ENCODE results near the gene WDPCP. TPM values are rescaled to one million over a fixed set of nuclear protein-coding genes. Genes with fewer than 3 reads are reported as not detected.
"Not testable (repeated sequence)": the region's sequence is repeated elsewhere in the genome, so short reads cannot be mapped to it uniquely, and the experiment has no call there.

The WDPCP gene
- total RNA-seq, 2 experiments from 2014 or later, result 10.5 to 12.0 TPM

GRCh38 chr2:63379451-63379850 lies 208.8 kb downstream of the WDPCP start:
- ATAC-seq (ENCODE audit: low read depth), result no peak
- no peak for DNase-seq
- H3K36me3 Mint-ChIP-seq, result peaks cover 3% of the 10 kb centered on the region
- H3K27ac Mint-ChIP-seq, result no peak overlapping the region
- H3K9me3 Mint-ChIP-seq, result no peaks in the 10 kb centered on the region
- H3K4me1 Mint-ChIP-seq, result peaks cover 2% of the 10 kb centered on the region
- no peaks in the 10 kb centered on the region for H3K27me3 Mint-ChIP-seq
- H3K4me3 Mint-ChIP-seq, result no peak overlapping the region
- POLR2A ChIA-PET, result no interaction called here

DNA sequence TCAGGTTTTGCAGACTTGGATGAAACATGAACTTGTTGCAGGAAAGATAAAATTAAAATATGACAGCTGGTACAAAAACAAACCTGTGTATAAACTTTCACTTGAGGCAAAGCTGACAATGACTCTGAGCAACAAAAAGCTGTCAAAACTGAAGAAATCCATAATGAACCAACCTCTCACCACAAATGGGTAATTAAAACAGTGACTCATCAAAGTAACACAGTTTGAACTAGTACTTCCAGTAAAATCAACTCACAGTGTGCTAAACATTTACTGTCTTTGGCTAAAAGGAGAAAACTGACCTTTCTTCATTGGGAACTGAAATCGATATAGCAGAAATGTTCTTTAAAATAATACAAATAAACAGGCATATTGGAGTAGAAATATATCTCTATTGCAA lies 209.7 kb downstream of the WDPCP start:
- H3K4me1 Mint-ChIP-seq, result peaks cover 2% of the 10 kb centered on the region
- no peak overlapping the region for H3K27ac Mint-ChIP-seq
- no peak overlapping the region for H3K4me3 Mint-ChIP-seq
- DNase-seq (no peak), ATAC-seq (ENCODE audit: low read depth) (no peak)
- H3K9me3 Mint-ChIP-seq, result no peaks in the 10 kb centered on the region
- peaks cover 3% of the 10 kb centered on the region for H3K36me3 Mint-ChIP-seq
- POLR2A ChIA-PET, result no interaction called here
- H3K27me3 Mint-ChIP-seq, result no peaks in the 10 kb centered on the region

GRCh38 chr2:63374341-63374740 lies 213.9 kb downstream of the WDPCP start:
- POLR2A ChIA-PET, result interaction anchor here (0.7 kb wide), 1 partner anchor 991 kb away, joined by 6 read pairs; no protein-coding TSS in a partner anchor
- H3K27ac Mint-ChIP-seq, result no peak overlapping the region
- DNase-seq (no peak), ATAC-seq (ENCODE audit: low read depth) (no peak)
- H3K27me3 Mint-ChIP-seq, result no peaks in the 10 kb centered on the region
- peaks cover 2% of the 10 kb centered on the region for H3K4me1 Mint-ChIP-seq
- no peak overlapping the region for H3K4me3 Mint-ChIP-seq
- H3K36me3 Mint-ChIP-seq, result peaks cover 3% of the 10 kb centered on the region
- H3K9me3 Mint-ChIP-seq, result peaks cover 6% of the 10 kb centered on the region

DNA sequence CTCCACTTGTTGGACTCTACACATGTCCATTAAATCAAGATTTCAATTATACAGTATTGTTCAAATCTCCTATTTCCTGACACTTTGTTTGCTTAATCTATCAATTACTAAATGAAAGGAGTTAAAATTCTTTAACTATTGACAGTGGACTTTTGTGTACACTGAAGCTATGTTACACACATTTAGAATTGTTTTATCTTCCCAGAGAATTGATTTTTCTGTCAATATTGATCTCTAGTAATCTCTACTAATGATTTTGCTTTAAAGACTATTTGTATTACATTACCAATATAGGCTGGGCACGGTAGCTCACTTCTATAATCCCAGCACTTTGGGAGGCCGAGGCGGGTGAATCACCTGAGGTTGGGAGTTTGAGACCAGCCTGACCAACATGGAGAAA lies 215.7 kb downstream of the WDPCP start:
- Mint-ChIP-seq H3K36me3 (peaks cover 8% of the 10 kb centered on the region), H3K4me1 (no peaks in the 10 kb centered on the region), H3K27ac (no peak overlapping the region), H3K27me3 (no peaks in the 10 kb centered on the region), H3K4me3 (no peak overlapping the region), H3K9me3 (peaks cover 8% of the 10 kb centered on the region)
- ATAC-seq (ENCODE audit: low read depth) (no peak), DNase-seq (no peak)
- POLR2A ChIA-PET, result interaction anchor here (0.6 kb wide), 1 partner anchor 925 kb away, joined by 4 read pairs; no protein-coding TSS in a partner anchor

GRCh38 chr2:63369146-63369545 lies 219.1 kb downstream of the WDPCP start:
- H3K36me3 Mint-ChIP-seq, result peaks cover 8% of the 10 kb centered on the region
- no peaks in the 10 kb centered on the region for H3K27me3 Mint-ChIP-seq
- ATAC-seq (ENCODE audit: low read depth), result no peak
- H3K27ac Mint-ChIP-seq, result no peak overlapping the region
- DNase-seq, result no peak
- peaks cover 8% of the 10 kb centered on the region for H3K9me3 Mint-ChIP-seq
- no peaks in the 10 kb centered on the region for H3K4me1 Mint-ChIP-seq
- no peak overlapping the region for H3K4me3 Mint-ChIP-seq
- POLR2A ChIA-PET, result no interaction called here

GRCh38 chr2:63364866-63365265 lies 223.4 kb downstream of the WDPCP start:
- Mint-ChIP-seq H3K27me3 (no peaks in the 10 kb centered on the region), H3K9me3 (peaks cover 3% of the 10 kb centered on the region), H3K36me3 (peaks cover 8% of the 10 kb centered on the region), H3K4me3 (no peak overlapping the region), H3K27ac (no peak overlapping the region), H3K4me1 (peaks cover 4% of the 10 kb centered on the region)
- ATAC-seq (ENCODE audit: low read depth), result no peak
- POLR2A ChIA-PET, result no interaction called here
- DNase-seq, result no peak

GRCh38 chr2:63357722-63358121 lies 230.6 kb downstream of the WDPCP start:
- ATAC-seq (ENCODE audit: low read depth); DNase-seq; H3K27ac Mint-ChIP-seq; H3K27me3 Mint-ChIP-seq; H3K4me3 Mint-ChIP-seq; POLR2A ChIA-PET; H3K4me1 Mint-ChIP-seq: not testable (repeated sequence)
- peaks cover 14% of the 10 kb centered on the region for H3K36me3 Mint-ChIP-seq
- H3K9me3 Mint-ChIP-seq, result peaks cover 20% of the 10 kb centered on the region

DNA sequence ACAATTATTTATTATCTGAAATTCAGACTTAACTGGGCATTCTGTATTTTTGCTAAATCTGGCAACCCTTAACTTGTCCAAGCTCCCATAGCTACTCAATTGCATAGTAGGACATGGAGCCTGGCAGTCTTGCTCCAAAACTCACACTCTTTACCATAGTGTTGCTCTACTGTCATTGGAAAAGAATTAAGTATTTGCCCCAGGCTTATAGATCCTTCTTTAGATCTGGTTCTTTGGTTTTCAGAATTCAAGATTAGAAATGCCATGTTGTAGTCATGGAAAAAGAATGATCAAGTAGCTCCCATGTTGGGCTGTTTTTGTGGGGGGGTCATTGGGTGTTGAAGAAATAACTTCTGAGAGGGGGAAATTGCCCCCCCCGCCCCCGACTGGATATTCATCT lies 240.9 kb downstream of the WDPCP start:
- POLR2A ChIA-PET, result no interaction called here
- H3K9me3 Mint-ChIP-seq, result peaks cover 17% of the 10 kb centered on the region
- ATAC-seq (ENCODE audit: low read depth), result no peak

GRCh38 chr2:63346411-63346810 lies 241.9 kb downstream of the WDPCP start:
- peaks cover 19% of the 10 kb centered on the region for H3K9me3 Mint-ChIP-seq
- H3K4me3 Mint-ChIP-seq, result no peak overlapping the region
- DNase-seq (no peak), ATAC-seq (ENCODE audit: low read depth) (no peak)
- H3K36me3 Mint-ChIP-seq, result no peaks in the 10 kb centered on the region
- no peaks in the 10 kb centered on the region for H3K27me3 Mint-ChIP-seq
- no peak overlapping the region for H3K27ac Mint-ChIP-seq
- POLR2A ChIA-PET, result no interaction called here
- no peaks in the 10 kb centered on the region for H3K4me1 Mint-ChIP-seq

More for the DNA sequence above, 240.9 kb downstream of the WDPCP start:
- H3K4me1 Mint-ChIP-seq, result no peaks in the 10 kb centered on the region
- H3K27ac Mint-ChIP-seq, result no peak overlapping the region
- H3K27me3 Mint-ChIP-seq, result no peaks in the 10 kb centered on the region
- H3K4me3 Mint-ChIP-seq, result no peak overlapping the region
- DNase-seq, result no peak
- H3K36me3 Mint-ChIP-seq, result peaks cover 2% of the 10 kb centered on the region

DNA sequence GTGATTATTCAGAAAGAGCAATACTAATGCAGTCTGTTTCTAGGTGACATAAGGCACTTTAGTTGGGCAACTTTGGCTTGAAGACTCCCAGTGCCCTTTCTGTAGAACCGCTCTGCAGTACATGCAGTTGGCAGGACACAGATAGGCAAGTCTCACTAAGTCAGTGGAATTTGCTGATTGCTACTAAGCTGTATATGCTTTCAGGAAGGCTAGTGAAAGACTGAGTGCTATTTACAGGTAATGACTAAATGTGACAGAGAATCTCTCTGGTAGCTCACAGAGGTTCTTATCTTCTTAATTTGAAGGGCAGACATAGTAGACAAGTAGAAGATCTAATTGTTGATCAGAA lies 243.0 kb downstream of the WDPCP start:
- DNase-seq (no peak), ATAC-seq (ENCODE audit: low read depth) (no peak)
- H3K4me1 Mint-ChIP-seq, result no peaks in the 10 kb centered on the region
- POLR2A ChIA-PET, result no interaction called here
- H3K27me3 Mint-ChIP-seq, result no peaks in the 10 kb centered on the region
- H3K4me3 Mint-ChIP-seq, result no peak overlapping the region
- H3K9me3 Mint-ChIP-seq, result peaks cover 15% of the 10 kb centered on the region
- H3K36me3 Mint-ChIP-seq, result no peaks in the 10 kb centered on the region
- no peak overlapping the region for H3K27ac Mint-ChIP-seq

GRCh38 chr2:63344575-63345284 lies 243.5 kb downstream of the WDPCP start:
- H3K4me3 Mint-ChIP-seq, result no peak overlapping the region
- ATAC-seq (ENCODE audit: low read depth), result no peak

GRCh38 chr2:63343397-63344109 lies 244.7 kb downstream of the WDPCP start:
- Mint-ChIP-seq H3K4me1 (no peaks in the 10 kb centered on the region), H3K4me3 (no peak overlapping the region), H3K36me3 (no peaks in the 10 kb centered on the region), H3K9me3 (peaks cover 14% of the 10 kb centered on the region), H3K27ac (no peak overlapping the region), H3K27me3 (no peaks in the 10 kb centered on the region)
- ATAC-seq (ENCODE audit: low read depth) (no peak), DNase-seq (no peak)
- POLR2A ChIA-PET, result no interaction called here

More at GRCh38 chr2:63344575-63345284, 243.5 kb downstream of the WDPCP start:
- POLR2A ChIA-PET, result no interaction called here
- H3K4me1 Mint-ChIP-seq, result no peaks in the 10 kb centered on the region
- no peaks in the 10 kb centered on the region for H3K36me3 Mint-ChIP-seq
- H3K27ac Mint-ChIP-seq, result no peak overlapping the region
- no peak for DNase-seq
- H3K27me3 Mint-ChIP-seq, result no peaks in the 10 kb centered on the region
- peaks cover 14% of the 10 kb centered on the region for H3K9me3 Mint-ChIP-seq

DNA sequence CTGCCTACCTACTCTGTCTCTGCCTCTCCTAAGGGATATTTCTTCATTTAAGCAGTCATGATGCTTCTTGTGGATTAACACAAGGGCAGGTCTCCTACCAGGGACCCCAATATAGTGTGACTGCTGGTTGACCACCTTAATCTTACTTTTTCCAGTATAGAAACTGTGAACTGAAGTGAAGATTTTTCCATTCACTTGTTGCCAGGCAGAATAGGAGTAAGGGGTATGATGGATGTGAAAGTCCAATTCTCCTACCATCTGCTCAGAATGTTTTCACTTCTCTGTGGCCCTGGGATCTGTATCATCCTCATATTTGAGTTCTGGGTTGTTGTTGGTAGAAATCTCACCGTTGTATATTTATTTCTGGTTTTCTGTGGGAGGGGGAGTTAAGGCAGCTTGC lies 247.8 kb downstream of the WDPCP start:
- Mint-ChIP-seq H3K9me3 (peaks cover 14% of the 10 kb centered on the region), H3K4me1 (no peaks in the 10 kb centered on the region), H3K4me3 (no peak overlapping the region), H3K27ac (no peak overlapping the region), H3K27me3 (no peaks in the 10 kb centered on the region), H3K36me3 (no peaks in the 10 kb centered on the region)
- POLR2A ChIA-PET, result no interaction called here
- ATAC-seq (ENCODE audit: low read depth), result no peak
- DNase-seq, result no peak

- Mint-ChIP-seq H3K4me3 (no peak overlapping the region), H3K4me1 (no peaks in the 10 kb centered on the region), H3K36me3 (no peaks in the 10 kb centered on the region), H3K9me3 (peaks cover 5% of the 10 kb centered on the region), H3K27ac (no peak overlapping the region), H3K27me3 (no peaks in the 10 kb centered on the region)
- ATAC-seq (ENCODE audit: low read depth) (no peak), DNase-seq (no peak)
- POLR2A ChIA-PET, result no interaction called here
Observed at GRCh38 chr2:63334910-63335309, 253.4 kb downstream of the WDPCP start.
